Measurements from ENCODE around the gene GNRHR. TPM values are rescaled to one million over a fixed set of nuclear protein-coding genes. Genes with fewer than 3 reads are reported as not detected.

Gene GNRHR
- total RNA-seq, 8 experiments from 2014 or later, result 0.61 to 2.8 (median 1.4) TPM

GRCh38 chr4:67704843-67705242 lies 49.3 kb downstream of the GNRHR start:
- Histone ChIP-seq H3K4me1 (replicated peaks in 1 of 2) (peaks cover 2 to 11% of the 10 kb centered on the region in 2 donors), H3K27ac (no peak overlapping the region), H3K4me3 (no peak overlapping the region)
- ATAC-seq (replicated peaks in 6 of 8), result no peak
- in situ Hi-C loops (cut with MboI; ENCODE audit: low pct_unique_long_range_greater_than_20kb in 2 of 9, low sequenced_read_pairs in 9 of 9, unreplicated experiment in 9 of 9), result no loop called here
- WGBS, 10 experiments, result 85 to 100% (median 100%) methylated on average over 1 to 2 of the region's 2 CpGs; no CpG with 5 or more reads in 1 of the 10 experiments

GRCh38 chr4:67702166-67702565 lies 52.0 kb downstream of the GNRHR start:
- no peak for ATAC-seq (replicated peaks in 6 of 8)
- Histone ChIP-seq H3K27ac (peak overlapping the region; percentile 79 to 94), H3K4me1 (replicated peaks in 1 of 2) (peaks cover 5 to 17% of the 10 kb centered on the region in 2 donors), H3K4me3 (peak overlapping the region; percentile 67 to 96 (median 92))
- in situ Hi-C loops (cut with MboI; ENCODE audit: low pct_unique_long_range_greater_than_20kb in 2 of 9, low sequenced_read_pairs in 9 of 9, unreplicated experiment in 9 of 9), result no loop called here
- WGBS, 10 experiments, result 60 to 100% (median 94%) methylated on average over 1 to 2 of the region's 2 CpGs

GRCh38 chr4:67701517-67701850 lies 52.7 kb downstream of the GNRHR start:
- Histone ChIP-seq H3K27ac (peak overlapping the region; percentile 79 to 94), H3K4me1 (replicated peaks in 1 of 2) (peaks cover 5 to 17% of the 10 kb centered on the region in 2 donors), H3K4me3 (peak overlapping the region; percentile 67 to 96 (median 92))
- in situ Hi-C loops (cut with MboI; ENCODE audit: low pct_unique_long_range_greater_than_20kb in 2 of 9, low sequenced_read_pairs in 9 of 9, unreplicated experiment in 9 of 9), result no loop called here
- peak; percentile 1 to 42 (median 24) for ATAC-seq (replicated peaks in 6 of 8)
- 0 to 40% (median 9%) methylated on average over 1 to 4 of the region's 4 CpGs; no CpG with 5 or more reads in 1 of the 10 experiments for WGBS, 10 experiments

- Histone ChIP-seq H3K4me3 (peak within 1 kb of the TSS; percentile 67 to 96 (median 92)), H3K27ac (peak within 1 kb of the TSS; percentile 91 to 94), H3K4me1 (replicated peaks in 1 of 2) (peaks cover 5 to 17% of the 10 kb centered on the region in 2 donors)
- in situ Hi-C loops (cut with MboI; ENCODE audit: low pct_unique_long_range_greater_than_20kb in 2 of 9, low sequenced_read_pairs in 9 of 9, unreplicated experiment in 9 of 9), result no loop called here
- ATAC-seq (replicated peaks in 6 of 8), result peak; percentile 91 to 97 (median 96)
- WGBS, 10 experiments, result 0 to 10% (median 0%) methylated on average over 2 to 13 of the region's 57 CpGs; no CpG with 5 or more reads in 3 of the 10 experiments
Observed at GRCh38 chr4:67700738-67701516, 53.3 kb downstream of the GNRHR start, which contains the start of gene UBA6. TSS of gene UBA6 (minus strand) at chr4:67701155. CDS start at chr4:67701119, 36 bp downstream.

- peaks cover 5 to 17% of the 10 kb centered on the region in 2 donors for H3K4me1 ChIP-seq (replicated peaks in 1 of 2)
- 12 to 57% (median 26%) methylated on average over 5 to 10 of the region's 11 CpGs; no CpG with 5 or more reads in 2 of the 10 experiments for WGBS, 10 experiments
- H3K4me3 ChIP-seq, result peak overlapping the region; percentile 67 to 96 (median 92)
- in situ Hi-C loops (cut with MboI; ENCODE audit: low pct_unique_long_range_greater_than_20kb in 2 of 9, low sequenced_read_pairs in 9 of 9, unreplicated experiment in 9 of 9), result no loop called here
- peak overlapping the region; percentile 91 to 94 for H3K27ac ChIP-seq
- peak in 3 of 8 experiments; percentile 11 to 29 (median 13) for ATAC-seq (replicated peaks in 6 of 8)
Observed at GRCh38 chr4:67700116-67700737, 54.0 kb downstream of the GNRHR start.

- in situ Hi-C loops (cut with MboI; ENCODE audit: low pct_unique_long_range_greater_than_20kb in 2 of 9, low sequenced_read_pairs in 9 of 9, unreplicated experiment in 9 of 9), result no loop called here
- Histone ChIP-seq H3K4me1 (replicated peaks in 1 of 2) (peaks cover 5 to 17% of the 10 kb centered on the region in 2 donors), H3K27ac (no peak overlapping the region), H3K4me3 (peak overlapping the region; percentile 67 to 96 (median 92))
- 75 to 100% (median 86%) methylated on average over 1 to 18 of the region's 18 CpGs; no CpG with 5 or more reads in 2 of the 10 experiments for WGBS, 10 experiments
- no peak for ATAC-seq (replicated peaks in 6 of 8)
Observed at GRCh38 chr4:67699603-67700002, 54.6 kb downstream of the GNRHR start.

GRCh38 chr4:67697860-67698687 lies 56.1 kb downstream of the GNRHR start:
- 60 to 98% (median 84%) methylated on average over 1 to 7 of the region's 7 CpGs; no CpG with 5 or more reads in 1 of the 10 experiments for WGBS, 10 experiments
- Histone ChIP-seq H3K4me1 (replicated peaks in 1 of 2) (peaks cover 5 to 17% of the 10 kb centered on the region in 2 donors), H3K27ac (no peak overlapping the region), H3K4me3 (no peak overlapping the region)
- no peak for ATAC-seq (replicated peaks in 6 of 8)
- in situ Hi-C loops (cut with MboI; ENCODE audit: low pct_unique_long_range_greater_than_20kb in 2 of 9, low sequenced_read_pairs in 9 of 9, unreplicated experiment in 9 of 9), result no loop called here

GRCh38 chr4:67696061-67696460 lies 58.1 kb downstream of the GNRHR start:
- in situ Hi-C loops (cut with MboI; ENCODE audit: low pct_unique_long_range_greater_than_20kb in 2 of 9, low sequenced_read_pairs in 9 of 9, unreplicated experiment in 9 of 9), result no loop called here
- no peak for ATAC-seq (replicated peaks in 6 of 8)
- Histone ChIP-seq H3K4me3 (no peak overlapping the region), H3K27ac (no peak overlapping the region), H3K4me1 (replicated peaks in 1 of 2) (peaks cover 3 to 7% of the 10 kb centered on the region in 2 donors)
- 80 to 100% (median 98%) methylated on average over 1 to 2 of the region's 2 CpGs for WGBS, 10 experiments

GRCh38 chr4:67694662-67695061 lies 59.5 kb downstream of the GNRHR start:
- WGBS, 10 experiments, result 51 to 100% (median 88%) methylated on average over 2 to 3 of the region's 3 CpGs; no CpG with 5 or more reads in 1 of the 10 experiments
- H3K4me1 ChIP-seq (replicated peaks in 1 of 2), result peaks cover 3 to 7% of the 10 kb centered on the region in 2 donors
- in situ Hi-C loops (cut with MboI; ENCODE audit: low pct_unique_long_range_greater_than_20kb in 2 of 9, low sequenced_read_pairs in 9 of 9, unreplicated experiment in 9 of 9), result no loop called here
- no peak overlapping the region for H3K4me3 ChIP-seq
- no peak overlapping the region for H3K27ac ChIP-seq
- ATAC-seq (replicated peaks in 6 of 8), result peak in 1 of 8 experiments; percentile 30

- Histone ChIP-seq H3K4me3 (no peak overlapping the region), H3K4me1 (replicated peaks in 1 of 2) (no peaks in the 10 kb centered on the region), H3K27ac (no peak overlapping the region)
- in situ Hi-C loops (cut with MboI; ENCODE audit: low pct_unique_long_range_greater_than_20kb in 2 of 9, low sequenced_read_pairs in 9 of 9, unreplicated experiment in 9 of 9), result no loop called here
- peak in 3 of 8 experiments; percentile 50 to 65 (median 59) for ATAC-seq (replicated peaks in 6 of 8)
Observed at GRCh38 chr4:67691328-67691727, 62.9 kb downstream of the GNRHR start.
